ENCODE data around the gene ZNF354C.

Gene ZNF354C

GRCh38 chr5:179055436-179055835 lies 4.7 kb upstream of the ZNF354C start:
- TF ChIP-seq CTCF (IDR thresholded peaks at IDR 0.05), result no peak

- TF ChIP-seq CTCF (IDR thresholded peaks at IDR 0.05), result no peak
Observed at GRCh38 chr5:179055841-179056240, 4.3 kb upstream of the ZNF354C start.

GRCh38 chr5:179061025-179061424 lies 852 bp downstream of the ZNF354C start:
- TF ChIP-seq CTCF (IDR thresholded peaks at IDR 0.05), result no peak

GRCh38 chr5:179065703-179066102 lies 5.5 kb downstream of the ZNF354C start:
- TF ChIP-seq CTCF (IDR thresholded peaks at IDR 0.05), result no peak

GRCh38 chr5:179079165-179079987 lies 19.2 kb downstream of the ZNF354C start:
- no peak for TF ChIP-seq CTCF (IDR thresholded peaks at IDR 0.05)

- TF ChIP-seq CTCF (IDR thresholded peaks at IDR 0.05), result no peak
Observed at GRCh38 chr5:179080724-179081123, 20.6 kb downstream of the ZNF354C start.

- TF ChIP-seq CTCF (IDR thresholded peaks at IDR 0.05), result no peak
Observed at GRCh38 chr5:179089502-179089901, 29.3 kb downstream of the ZNF354C start.
